ENCODE data around the gene MFF.

Gene MFF, protein sequence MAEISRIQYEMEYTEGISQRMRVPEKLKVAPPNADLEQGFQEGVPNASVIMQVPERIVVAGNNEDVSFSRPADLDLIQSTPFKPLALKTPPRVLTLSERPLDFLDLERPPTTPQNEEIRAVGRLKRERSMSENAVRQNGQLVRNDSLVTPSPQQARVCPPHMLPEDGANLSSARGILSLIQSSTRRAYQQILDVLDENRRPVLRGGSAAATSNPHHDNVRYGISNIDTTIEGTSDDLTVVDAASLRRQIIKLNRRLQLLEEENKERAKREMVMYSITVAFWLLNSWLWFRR

DNA sequence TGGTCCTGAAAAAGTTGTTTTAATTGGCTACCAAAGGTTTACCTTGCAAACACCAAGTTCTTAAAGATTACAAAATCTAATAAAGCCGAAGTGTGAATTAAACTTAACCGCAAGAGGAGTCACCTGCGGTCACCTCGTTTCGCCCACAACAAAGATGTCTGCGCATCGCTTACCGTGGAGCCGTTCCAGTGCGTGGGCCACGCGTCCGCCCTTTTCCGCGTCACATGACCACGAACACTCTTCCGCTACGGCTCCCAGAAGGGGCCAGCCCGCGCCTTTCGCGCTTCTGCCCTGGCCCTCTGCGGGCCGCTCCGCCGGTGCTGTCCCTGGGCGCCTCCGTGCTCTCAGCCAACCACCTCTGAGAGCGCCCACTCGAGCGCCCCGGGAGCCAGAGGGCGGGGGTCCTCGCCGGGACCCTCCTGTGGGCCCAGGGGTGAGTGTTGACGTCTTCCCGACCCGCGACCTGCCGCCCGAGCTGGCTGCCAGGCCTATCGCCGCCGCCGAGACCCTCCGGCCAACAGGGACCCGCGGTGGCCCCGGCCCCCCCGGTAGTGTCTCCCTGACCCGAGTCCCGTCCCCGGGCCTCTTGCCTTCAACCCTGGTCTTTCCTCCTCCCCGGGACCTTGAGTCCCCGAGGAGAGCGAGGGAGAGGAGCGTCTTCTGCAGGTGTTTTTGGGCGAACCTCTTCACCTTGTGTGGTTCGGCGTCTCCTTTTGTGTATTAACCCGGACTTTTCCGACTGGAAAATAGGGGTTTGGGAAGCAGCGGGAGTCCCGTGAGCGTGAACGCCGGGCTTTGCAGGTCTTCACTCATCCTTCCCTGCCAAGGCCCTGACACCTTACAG lies at the start of gene MFF:
MFF (plus strand) TSS at position 257 of the 844 bp plus-strand sequence. CDS start 5,415 bp downstream, outside the sequence.
- DNase-seq = peak; percentile 90

DNA sequence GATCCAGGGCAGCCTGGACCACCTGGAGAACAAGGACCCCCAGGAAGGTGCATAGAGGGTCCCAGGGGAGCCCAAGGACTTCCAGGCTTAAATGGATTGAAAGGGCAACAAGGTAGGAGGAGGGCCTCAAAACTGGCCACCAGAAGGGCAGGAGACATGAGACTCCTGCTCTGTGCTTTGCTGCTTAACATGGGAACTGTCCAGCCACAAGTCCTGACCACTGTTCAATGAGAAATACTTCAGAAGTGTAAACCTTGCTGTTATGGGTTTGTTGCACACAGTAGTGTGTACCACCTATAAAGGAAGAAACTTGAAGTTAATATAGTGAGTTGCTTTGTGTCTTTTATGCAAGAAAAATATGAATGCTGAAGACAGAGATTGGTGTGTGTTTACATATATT lies 44.2 kb upstream of the MFF start:
- no peak for DNase-seq

DNA sequence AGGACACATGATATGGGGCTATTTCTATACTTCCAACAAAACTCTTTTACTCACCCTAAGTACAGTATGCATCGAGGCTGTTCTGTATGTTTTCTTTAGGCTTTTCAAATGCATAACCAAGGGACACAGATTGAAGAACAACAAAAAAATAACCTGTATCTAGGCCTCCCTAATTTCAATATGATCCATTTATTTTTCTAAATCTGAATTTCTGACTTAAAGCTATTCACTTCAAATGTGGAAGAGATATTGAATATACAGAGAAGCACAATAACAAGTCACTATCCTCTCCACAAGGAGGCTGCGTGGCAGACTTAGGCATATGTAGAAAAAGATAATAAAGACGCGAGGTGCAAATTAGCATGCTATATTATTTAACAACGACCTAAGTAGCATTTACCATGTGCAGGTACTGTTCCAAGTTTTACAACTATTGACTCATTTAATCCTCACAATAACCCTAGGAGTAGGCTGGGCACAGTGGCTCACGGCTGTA lies 39.3 kb upstream of the MFF start:
- DNase-seq = no peak

DNA sequence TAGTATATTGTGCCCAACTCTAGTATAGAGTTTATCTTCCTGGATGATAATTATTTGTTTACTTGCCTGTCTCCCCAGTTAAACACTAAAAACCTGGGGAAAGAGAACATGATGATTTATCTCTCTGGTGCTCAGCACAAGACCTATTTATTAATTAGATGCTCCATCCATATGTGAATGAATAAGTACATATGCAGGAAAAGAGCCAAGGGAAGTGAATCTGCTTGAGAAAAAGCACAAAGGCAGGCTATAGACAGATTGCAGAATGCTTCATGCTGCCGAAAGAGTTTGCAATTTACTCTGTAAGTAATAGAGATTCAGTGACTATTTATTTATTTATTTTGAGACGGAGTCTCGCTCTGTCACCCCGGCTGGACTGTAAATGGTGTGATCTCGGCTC lies 37.3 kb upstream of the MFF start:
- DNase-seq = no peak

DNA sequence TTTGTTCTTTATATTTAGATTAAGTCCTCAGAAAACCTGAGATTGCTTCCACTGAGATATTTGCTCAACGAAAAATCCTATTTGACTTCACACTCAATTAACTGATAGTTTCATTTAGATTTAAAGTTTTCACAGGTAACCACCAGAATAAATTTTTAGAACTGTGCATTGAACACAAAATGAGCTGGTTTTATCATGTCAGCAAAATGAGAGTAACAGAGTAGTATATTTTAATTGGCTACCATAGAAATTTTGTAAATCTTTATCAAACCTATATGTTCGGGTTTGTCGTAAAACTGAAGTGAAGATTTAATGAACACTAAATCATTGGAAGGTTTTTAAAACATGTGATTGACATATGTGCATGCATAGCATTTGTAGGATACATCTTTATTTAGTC lies 32.7 kb upstream of the MFF start:
- no peak for DNase-seq

DNA sequence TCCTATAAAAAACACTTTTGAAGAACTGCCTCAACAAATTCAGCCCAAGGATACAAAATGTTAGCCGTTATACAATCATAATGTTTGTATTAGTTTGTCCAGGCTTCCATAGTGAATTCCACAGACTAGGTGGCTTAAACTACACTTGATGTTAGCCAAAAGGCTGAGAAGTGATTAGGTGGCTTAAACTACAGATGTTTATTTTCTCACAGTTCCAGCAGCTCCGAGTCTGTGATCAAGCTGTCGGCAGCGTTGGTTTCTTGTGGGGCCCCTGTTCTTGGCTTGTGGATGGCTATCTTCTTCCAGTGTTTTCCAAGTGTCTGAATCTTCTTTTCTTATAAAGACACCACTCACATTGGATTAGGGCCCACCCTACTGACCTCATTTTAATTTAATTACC lies 31.5 kb upstream of the MFF start:
- no peak for DNase-seq

DNA sequence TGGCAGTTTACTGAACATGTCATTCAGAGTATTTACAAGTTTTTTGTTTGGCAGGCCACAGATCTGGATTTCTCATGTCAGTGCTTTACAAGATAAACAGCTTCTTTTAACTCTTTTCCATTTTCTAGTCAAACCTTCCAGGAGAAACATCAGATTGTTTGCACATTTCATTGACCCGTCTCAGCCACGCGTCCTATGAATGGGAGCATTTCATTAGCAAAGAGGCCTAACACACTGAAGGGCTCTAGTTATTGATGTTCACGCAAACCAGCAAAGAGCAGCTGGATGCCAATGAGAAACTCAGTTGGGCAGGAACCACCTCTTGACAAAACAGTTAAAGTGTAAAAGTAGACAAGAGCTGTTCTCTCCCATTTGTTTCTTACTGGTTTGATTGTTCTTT lies 29.2 kb upstream of the MFF start:
- DNase-seq = no peak

DNA sequence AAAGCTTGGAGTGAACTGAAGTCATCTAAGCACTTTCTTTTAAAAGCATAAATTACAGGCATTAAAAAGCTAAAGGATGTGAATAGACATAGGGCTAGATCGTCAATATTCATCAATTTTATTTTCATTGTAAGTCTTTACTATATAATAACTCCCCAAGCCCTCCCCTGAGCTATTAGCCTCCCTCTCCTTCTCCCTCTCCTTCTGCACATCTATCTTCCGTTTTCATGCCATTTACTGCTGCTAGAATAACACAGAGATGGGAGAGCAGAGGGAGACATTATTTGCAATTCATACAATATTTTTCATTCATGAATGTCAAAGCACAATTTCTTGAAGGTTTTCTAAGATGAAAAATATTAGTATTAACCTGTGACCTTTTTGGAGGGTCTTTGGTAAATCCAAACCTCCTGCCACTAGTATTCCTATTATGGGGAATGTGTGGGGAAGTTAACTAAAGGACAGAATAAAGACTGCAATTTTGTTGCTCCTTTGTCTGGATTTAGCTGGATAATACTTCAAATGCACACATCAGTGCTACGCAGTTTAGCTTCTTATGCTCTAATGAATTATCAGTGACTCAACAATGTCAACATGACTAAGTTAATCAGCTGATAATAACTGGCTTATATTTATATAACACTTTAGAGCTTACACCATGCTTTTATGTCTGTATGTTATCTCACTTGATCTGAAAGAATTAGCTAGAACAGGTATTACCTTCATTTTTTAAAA lies 28.2 kb upstream of the MFF start:
- DNase-seq = no peak

DNA sequence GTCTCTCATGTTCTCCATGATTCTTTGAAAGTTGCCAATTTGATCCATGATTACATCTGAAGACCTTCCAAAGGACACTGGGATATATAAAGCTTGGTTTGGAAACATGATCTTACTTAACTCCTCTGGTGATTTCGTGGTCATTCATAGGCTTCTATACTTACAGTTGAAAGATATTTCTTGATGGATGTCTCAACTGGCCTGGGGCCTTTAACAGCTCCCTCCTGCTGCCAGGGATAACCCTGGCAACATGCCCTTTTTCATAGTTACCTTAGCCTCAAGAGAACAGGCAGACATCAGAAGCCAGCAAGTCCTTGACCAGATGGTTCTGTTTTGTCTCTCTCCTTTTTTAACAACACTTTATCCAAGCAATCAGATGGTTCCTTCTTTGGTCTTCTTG lies 23.5 kb upstream of the MFF start:
- no peak for DNase-seq

DNA sequence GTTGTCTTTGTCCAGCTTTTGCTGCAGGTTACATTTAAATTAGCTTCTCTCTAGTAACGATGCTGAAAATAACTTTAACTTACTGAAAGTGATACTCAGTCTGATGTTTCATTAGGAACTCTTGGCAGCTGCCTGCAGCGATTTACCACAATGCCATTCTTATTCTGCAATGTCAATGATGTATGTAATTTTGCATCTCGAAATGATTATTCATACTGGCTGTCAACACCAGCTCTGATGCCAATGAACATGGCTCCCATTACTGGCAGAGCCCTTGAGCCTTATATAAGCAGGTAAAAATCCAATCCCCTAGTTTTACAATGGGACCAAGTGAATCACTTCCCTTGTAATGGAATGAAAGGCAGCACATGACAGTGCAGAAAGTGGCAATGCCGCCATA lies 16.3 kb upstream of the MFF start:
- DNase-seq = no peak

DNA sequence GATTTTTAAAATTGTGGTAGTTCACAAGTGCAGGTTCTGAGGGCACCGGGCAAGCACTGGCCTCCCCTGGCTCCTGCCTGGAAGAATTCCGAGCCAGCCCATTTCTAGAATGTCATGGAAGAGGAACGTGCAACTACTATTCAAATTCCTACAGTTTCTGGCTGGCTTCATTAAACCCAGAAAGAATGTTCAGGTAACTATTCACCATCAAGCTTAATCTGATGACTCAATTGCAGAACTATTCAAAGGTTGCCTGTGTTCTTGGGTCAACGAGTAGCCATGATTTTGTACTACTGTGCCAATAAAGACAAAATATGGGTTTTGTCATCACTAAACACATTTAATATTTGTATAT lies 14.3 kb upstream of the MFF start:
- DNase-seq = no peak

DNA sequence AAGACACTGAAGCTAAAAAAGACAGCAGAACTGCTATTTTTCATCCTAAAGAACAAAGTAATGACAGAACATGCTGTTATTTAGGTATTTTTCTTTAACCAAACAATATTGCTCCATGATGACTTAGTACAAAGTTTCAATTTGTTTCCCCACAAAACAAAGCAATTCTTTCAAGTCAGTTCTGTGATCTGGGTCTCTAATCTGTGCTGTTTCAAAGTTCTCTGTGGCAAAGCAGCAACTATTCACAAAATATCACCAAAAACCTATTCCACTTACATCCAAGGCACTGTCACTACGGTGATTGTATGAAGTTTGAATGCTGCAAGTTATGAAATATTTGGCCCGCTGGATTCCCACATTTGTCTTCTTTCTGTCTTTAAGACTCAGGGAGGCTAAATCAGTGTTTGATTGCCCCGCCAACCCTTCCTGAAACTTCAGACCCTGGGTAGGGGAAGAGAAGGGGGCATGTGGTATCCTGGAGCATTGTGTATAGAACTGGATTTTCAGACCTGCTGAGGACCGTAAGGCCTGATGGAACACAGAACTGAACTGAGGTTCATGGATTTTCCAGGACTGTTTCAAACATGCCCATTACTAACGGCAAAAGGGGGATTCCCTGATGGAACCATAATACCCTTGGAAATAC lies 13.1 kb upstream of the MFF start:
- no peak for DNase-seq

DNA sequence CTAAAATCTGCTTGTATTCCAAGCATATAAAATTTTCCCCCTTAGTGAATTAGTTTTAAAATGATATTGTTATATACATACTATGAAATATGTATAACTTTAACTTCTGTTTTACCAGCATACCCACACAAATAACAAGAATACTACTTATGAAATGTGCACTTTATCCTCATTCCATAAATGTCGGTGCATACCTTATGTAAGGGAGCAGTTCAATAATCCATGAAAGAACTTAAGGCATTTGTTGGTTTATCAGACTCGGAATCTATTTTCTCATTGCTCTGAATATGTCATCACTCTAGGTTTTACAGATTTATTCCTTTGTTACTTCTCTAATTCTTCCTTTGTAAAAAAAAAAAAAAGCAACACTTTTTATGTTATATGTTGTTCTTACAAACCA lies 12.5 kb upstream of the MFF start:
- no peak for DNase-seq

DNA sequence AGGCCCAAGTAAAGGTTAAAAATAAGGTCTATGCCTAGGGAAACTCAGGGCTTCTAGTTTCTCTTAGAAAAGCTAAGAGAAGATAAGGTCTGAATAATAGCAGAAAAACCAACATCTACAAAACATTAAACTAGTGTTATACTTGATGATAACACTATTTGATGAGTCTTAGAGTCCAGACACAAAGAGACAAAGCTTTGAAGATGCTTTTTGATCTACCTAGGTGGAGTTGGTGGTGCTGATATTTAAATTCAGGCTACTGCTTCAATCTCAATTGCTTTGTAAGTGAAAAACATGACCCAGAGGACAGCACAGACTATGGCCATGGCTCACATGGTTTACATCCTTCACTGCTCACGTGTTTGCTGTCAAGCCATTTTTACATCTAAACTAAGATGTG lies 11.7 kb upstream of the MFF start:
- DNase-seq = no peak

DNA sequence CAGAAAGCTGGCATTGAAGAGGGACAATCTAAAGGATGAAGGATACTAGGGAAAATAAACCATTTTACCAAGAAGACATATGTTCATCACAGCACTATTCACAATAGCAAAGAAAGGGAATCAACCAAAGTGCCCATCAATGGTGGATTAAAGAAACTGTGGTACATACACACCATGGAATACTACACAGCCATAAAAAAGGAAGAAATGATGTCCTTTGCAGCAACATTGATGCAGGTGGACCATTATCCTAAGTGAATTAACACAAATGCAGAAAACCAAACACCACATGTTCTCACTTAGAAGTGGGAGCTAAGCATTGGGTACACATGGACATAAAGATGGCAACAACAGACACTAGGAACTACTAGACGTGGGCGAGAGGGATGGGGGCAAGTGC lies 7.2 kb upstream of the MFF start:
- DNase-seq = no peak

DNA sequence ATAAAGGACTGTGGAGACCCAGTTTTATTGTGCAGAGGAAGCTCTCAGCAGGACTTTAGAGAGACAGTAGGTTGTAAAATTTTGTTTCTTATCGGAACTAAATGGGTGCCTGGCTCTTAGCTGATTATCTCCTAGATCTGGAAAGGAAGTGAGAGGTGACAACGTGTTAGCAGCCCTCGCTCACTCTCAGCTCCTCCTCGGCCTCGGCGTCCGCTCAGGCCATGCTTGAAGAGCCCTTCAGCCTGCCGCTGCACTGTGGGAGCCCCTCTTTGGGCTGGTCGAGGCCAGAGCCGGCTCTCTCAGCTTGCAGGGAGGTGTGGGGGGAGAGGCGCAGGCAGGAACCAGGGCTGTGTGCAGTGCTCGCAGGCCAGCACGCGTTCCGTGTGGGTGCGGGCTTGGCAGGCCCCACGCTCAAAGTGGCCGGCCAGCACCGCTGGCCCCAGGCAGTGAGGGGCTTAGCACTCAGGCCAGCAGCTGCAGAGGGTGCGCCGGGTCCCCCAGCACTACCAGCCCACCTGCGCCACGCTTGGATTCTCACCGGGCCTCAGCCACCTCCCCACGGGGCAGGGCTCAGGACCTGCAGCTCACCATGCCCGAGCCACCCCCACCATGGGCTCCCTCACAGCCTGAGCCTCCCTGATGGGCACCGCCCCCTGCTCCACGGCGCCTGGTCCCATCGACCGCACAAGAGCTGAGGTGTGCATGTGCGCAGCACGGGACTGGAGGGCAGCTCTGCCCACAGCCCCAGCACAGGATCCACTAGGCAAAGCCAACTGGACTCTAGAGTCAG lies 4.6 kb upstream of the MFF start:
- no peak for DNase-seq

DNA sequence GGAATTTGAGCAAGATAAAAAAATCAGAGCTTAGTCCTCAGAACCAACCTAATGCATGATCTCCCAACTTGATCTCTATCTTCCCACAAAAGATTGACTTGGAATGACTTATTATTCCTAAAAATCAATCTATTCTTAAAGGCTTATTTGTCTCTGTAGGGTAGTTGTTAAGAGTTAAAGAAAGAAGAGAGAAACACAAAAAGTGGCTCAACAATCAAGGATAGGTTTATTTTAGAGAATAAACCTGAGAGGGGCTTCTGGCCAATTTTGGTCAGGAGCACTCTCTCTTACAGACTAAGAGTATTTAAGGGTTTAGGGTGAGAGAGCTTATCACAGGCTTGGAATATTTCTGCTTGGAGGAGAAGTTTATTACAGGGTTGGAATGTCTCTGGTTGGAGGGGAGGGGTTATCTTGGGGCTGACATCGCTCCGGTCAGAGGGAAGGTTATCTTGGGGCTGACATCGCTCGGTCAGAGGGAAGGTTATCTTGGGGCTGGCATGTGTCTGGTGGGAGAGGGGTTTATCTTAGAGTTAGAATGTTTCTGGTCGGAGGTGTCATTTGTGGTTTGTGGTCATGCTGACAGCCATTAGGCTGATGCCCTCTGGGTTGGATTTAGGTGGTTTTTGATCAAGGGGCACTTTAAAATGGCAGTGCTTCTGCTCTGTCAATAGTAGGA lies 2.4 kb upstream of the MFF start:
- DNase-seq = no peak

DNA sequence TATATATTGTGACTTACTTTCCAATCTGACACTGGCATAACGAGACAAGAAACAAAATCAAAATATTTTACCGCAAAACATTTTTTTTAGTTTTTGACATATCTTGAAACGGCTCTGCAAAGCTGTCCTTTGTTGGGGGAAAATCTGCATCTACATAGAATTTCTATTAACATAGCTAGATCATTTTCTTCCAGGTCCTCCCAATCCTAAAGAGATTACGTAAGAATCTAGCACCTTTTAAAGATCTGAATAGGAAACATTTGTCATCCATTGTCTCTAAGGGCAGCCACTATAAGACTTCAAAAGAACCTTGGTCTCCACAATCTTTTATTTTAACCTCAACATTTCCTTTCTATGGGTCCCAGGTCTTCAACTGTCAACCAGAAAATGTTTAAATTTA lies 1.2 kb upstream of the MFF start:
- DNase-seq = no peak

DNA sequence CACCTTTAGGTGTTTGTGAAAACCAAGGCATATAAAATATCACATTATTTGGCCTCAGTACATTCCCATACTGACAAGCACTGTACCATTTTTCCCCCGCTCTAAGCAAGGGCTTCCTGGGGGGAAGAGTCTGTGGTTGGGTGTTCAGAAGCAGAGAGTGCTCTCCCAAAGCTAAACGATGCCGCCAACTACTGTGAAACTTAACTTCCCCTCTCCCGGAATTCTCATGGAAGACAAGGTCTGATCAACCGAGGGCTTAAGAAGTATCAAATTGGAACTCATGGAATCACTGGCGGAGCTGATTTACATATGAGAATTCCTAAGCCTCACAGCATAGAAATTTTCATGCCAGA lies 433 bp upstream of the MFF start:
- DNase-seq = no peak

DNA sequence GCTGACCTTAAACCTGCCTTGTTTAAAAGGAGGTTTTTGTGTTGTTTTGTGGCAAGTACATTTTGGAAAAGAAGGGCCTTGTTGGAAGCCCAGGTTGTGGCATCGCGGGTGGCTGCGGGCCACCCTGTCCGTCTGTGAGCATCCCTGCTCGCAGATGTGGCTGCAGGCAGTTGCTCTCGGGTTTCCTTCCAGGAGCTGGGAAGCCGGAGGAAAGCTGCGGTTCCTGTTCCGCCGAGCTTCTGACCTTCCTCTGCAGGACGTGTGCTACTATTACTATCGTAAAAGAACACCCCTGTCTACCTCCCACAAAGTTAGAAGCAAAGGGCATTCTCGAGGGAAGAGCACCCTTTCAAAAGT lies 766 bp downstream of the MFF start:
- DNase-seq = peak; percentile 10

DNA sequence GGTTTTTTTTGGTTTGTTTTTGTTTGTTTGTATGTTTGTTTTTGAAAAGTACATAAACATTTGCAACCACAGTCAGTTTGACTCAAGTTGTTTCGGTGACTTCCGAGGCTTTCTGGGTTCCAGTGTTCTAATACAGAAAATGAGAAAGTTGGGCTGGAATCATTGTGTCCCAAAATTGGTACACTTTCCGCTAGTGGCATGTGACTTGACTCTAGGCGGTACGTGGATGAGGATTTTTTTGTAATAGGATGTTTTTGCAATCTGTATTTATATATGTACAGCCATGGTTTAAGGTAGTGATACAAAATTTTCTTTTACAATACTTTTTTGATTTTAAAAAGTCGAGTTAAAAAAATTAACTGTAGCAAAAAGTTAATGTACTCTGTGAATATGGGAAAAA lies 1.7 kb downstream of the MFF start:
- no peak for DNase-seq

DNA sequence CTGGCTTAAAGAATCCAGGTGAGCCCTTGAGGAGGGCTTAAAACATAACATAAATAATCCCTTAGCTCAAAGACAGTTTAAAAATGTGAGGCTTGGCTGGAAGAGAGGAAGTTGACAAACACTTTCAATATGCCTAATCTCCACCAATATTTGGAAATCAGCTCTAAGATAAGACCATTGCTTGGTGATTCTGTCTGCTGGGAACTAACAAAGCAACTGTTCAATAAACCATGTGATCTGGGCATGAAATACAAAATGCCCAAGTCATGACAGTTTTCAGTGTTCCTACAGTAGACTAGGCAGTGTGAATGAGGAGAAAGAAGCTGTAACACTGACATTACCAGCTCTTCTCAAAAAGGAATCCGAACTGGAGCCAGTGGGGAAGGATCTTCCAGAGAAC lies 10.7 kb downstream of the MFF start:
- no peak for DNase-seq

Measured in amniotic stem cell (primary cell).